A549 treated with GW870086 at 1 μM for 4 hours (cell line): ENCODE data around the gene GBA2. TPM values are rescaled to one million over a fixed set of nuclear protein-coding genes. Genes with fewer than 3 reads are reported as not detected.

Experiments
- total RNA-seq: library from RNA; stranded (reverse); fragments of 200-300 nt; extraction: Qiagen RNA extraction; gene quantifications from 5 replicates; pipeline ENCODE4 v1.2.3, GENCODE V29; 2022; ENCODE audit warnings: low read depth

GBA2 gene
- 27.0 to 37.9 TPM (median 37.4 TPM) in 5 replicates for total RNA-seq

GRCh38 chr9:35748858-35749514 is at the start of gene GBA2, which contains the start of gene RGP1:
TSS of gene GBA2 (minus strand) at chr9:35749228. CDS start at chr9:35748704, 524 bp downstream.
TSS of gene RGP1 (plus strand) at chr9:35749287. CDS start at chr9:35749756, 469 bp downstream.

GRCh38 chr9:35791297-35791921 is 42.4 kb upstream of the GBA2 start, which contains the start of gene NPR2:
TSS of gene NPR2 (plus strand) at chr9:35791591. CDS start at chr9:35792409, 818 bp downstream.

GRCh38 chr9:35754264-35754663 is 5.2 kb upstream of the GBA2 start, which contains the start of gene MSMP:
TSS of gene MSMP (minus strand) at chr9:35754276. CDS start at chr9:35754129, 147 bp downstream.

GRCh38 chr9:35732185-35732799 is 16.7 kb downstream of the GBA2 start, which contains the start of the genes CREB3 and TLN1:
TSS of gene CREB3 (plus strand) at chr9:35732666. CDS start at chr9:35732773, 107 bp downstream.
TSS of gene TLN1 (minus strand) at chr9:35732195. CDS start at chr9:35725694, 6,501 bp downstream.

GRCh38 chr9:35689542-35690293 is 59.3 kb downstream of the GBA2 start, which contains the start of gene TPM2:
TSS of gene TPM2 (minus strand) at chr9:35689925. CDS start at chr9:35689817, 108 bp downstream.

Other genes with a start within 250 kb of the GBA2 start
- gene TESK1, start 144.0 kb downstream of the GBA2 start, total RNA-seq = 24.2 to 28.8 TPM (median 27.4 TPM) in 5 replicates
- 0.06 to 0.31 TPM (median 0.14 TPM) in 4 of 5 replicates, not detected in the other for gene CD72, start 130.8 kb downstream of the GBA2 start, total RNA-seq
- not detected in 5 replicates for gene SIT1, start 98.3 kb downstream of the GBA2 start, total RNA-seq
- gene RMRP, start 91.2 kb downstream of the GBA2 start, total RNA-seq = 7.1 to 29.0 TPM in 2 of 5 replicates, not detected in the others
- 24.0 to 31.8 TPM (median 31.0 TPM) in 5 replicates for gene CCDC107, start 90.9 kb downstream of the GBA2 start, total RNA-seq
- 12.4 to 18.1 TPM (median 16.3 TPM) in 5 replicates for gene ARHGEF39, start 84.0 kb downstream of the GBA2 start, total RNA-seq
- gene CA9, start 75.3 kb downstream of the GBA2 start, total RNA-seq = 5.0 to 9.7 TPM (median 6.3 TPM) in 5 replicates
- 629 to 695 TPM (median 677 TPM) in 5 replicates for gene TPM2, start 59.3 kb downstream of the GBA2 start, total RNA-seq
- 117 to 128 TPM (median 120 TPM) in 5 replicates for gene TLN1, start 17.0 kb downstream of the GBA2 start, total RNA-seq
- gene CREB3, start 16.6 kb downstream of the GBA2 start, total RNA-seq = 55.4 to 63.4 TPM (median 58.6 TPM) in 5 replicates
- 12.0 to 17.1 TPM (median 15.7 TPM) in 5 replicates for gene RGP1, start 59 bp upstream of the GBA2 start, total RNA-seq
- 0.32 TPM in 1 of 5 replicates, not detected in the others for gene MSMP, start 5.0 kb upstream of the GBA2 start, total RNA-seq
- gene NPR2, start 42.4 kb upstream of the GBA2 start, total RNA-seq = 4.7 to 7.4 TPM (median 5.5 TPM) in 5 replicates
- 0.35 to 0.76 TPM (median 0.64 TPM) in 5 replicates for gene SPAG8, start 63.0 kb upstream of the GBA2 start, total RNA-seq
- 71.0 to 115 TPM (median 94.9 TPM) in 5 replicates for gene HINT2, start 65.8 kb upstream of the GBA2 start, total RNA-seq
- gene FAM221B, start 79.5 kb upstream of the GBA2 start, total RNA-seq = not detected in 5 replicates
- 2.0 to 4.0 TPM (median 3.0 TPM) in 5 replicates for gene TMEM8B, start 80.0 kb upstream of the GBA2 start, total RNA-seq
- gene OR13J1, start 121.2 kb upstream of the GBA2 start, total RNA-seq = not detected in 5 replicates
- gene HRCT1, start 157.0 kb upstream of the GBA2 start, total RNA-seq = 0.16 to 0.32 TPM (median 0.28 TPM) in 5 replicates
- 0.10 TPM in 1 of 5 replicates, not detected in the others for gene SPAAR, start 160.3 kb upstream of the GBA2 start, total RNA-seq
- gene OR2S2, start 208.9 kb upstream of the GBA2 start, total RNA-seq = not detected in 5 replicates